Gastrocnemius medialis (tissue), 4 donors: ENCODE measurements around the gene CDK13. TPM values are rescaled to one million over a fixed set of nuclear protein-coding genes. Genes with fewer than 3 reads are reported as not detected.

Experiments
- ATAC-seq, 2 donors: fragments of 150-250 bp; one replicate each; pipeline ENCODE4 v1.9.1; 2016
- DNase-seq, 2 donors: peaks; one replicate each; pipeline ENCODE4 v3.0.0-alpha.2; 2019
- H3K27ac ChIP-seq, 4 donors: fragments of 200-600 bp; sonication (generic); 1 replicate in 1 of 4; 2 replicates in 3 of 4; pipeline ENCODE4 v1.5.1; 2016 to 2018; ENCODE audit warnings: mild to moderate bottlenecking in 2 of 4, moderate library complexity in 1 of 4
- H3K27me3 ChIP-seq, 3 donors: fragments of 200-600 bp; sonication (generic) in 2 of 3; 1 replicate in 1 of 3; 2 replicates in 2 of 3; pipeline versions ENCODE4 v1.5.1 to v1.6.0; 2016 to 2019; ENCODE audit warnings: mild to moderate bottlenecking in 1 of 3, moderate library complexity in 1 of 3
- H3K36me3 ChIP-seq, 2 donors: fragments of 200-600 bp; sonication (generic) in 1 of 2; one replicate each; pipeline ENCODE4 v1.5.1; 2017 to 2018
- H3K4me1 ChIP-seq, 2 donors: fragments of 200-600 bp; sonication (generic) in 1 of 2; one replicate each; pipeline ENCODE4 v1.5.1; 2016 to 2017; ENCODE audit warnings: mild to moderate bottlenecking in 2 of 2
- H3K4me3 ChIP-seq, 4 donors: fragments of 200-600 bp; sonication (generic) in 3 of 4; 1 replicate in 1 of 4; 2 replicates in 3 of 4; pipeline ENCODE4 v1.5.1; 2016 to 2019; ENCODE audit warnings: mild to moderate bottlenecking in 2 of 4
- H3K9me3 ChIP-seq, 3 donors: fragments of 200-600 bp; sonication (generic) in 2 of 3; 1 replicate in 1 of 3; 2 replicates in 2 of 3; pipeline ENCODE4 v1.5.1; 2016 to 2019
- CTCF ChIP-seq, 5 experiments: fragments of 450-650 bp in 3 of 5; fragments of 200-600 bp in 2 of 5; sonication (generic) in 2 of 5; IDR thresholded peaks in 4 of 5; conservative IDR thresholded peaks in 1 of 5; 1 replicate in 4 of 5; 2 replicates in 1 of 5; pipeline ENCODE4 v1.5.1; 2016 to 2019; ENCODE audit warnings: antibody characterized with exemption in 5 of 5, mild to moderate bottlenecking in 3 of 5, moderate library complexity in 3 of 5
- POLR2A ChIP-seq, 2 donors: fragments of 450-650 bp; IDR thresholded peaks; one replicate each; pipeline ENCODE4 v1.6.1; 2017; ENCODE audit warnings: antibody characterized with exemption in 2 of 2, mild to moderate bottlenecking in 2 of 2, moderate library complexity in 2 of 2
- in situ Hi-C, 4 donors: fragments of 200-750 bp; cut with MboI; loops; one replicate each; pipeline versions ENCODE4 v1.15.0 to v1.8.0; 2017; ENCODE audit warnings: low sequenced_read_pairs in 4 of 4
- intact Hi-C: fragments of 100-400 bp; cut with DNase I; formaldehyde crosslinking; loops from one replicate; pipeline ENCODE4 v1.15.1; 2023; ENCODE audit warnings: low total_unique reads
- total RNA-seq, 4 donors: library from RNA; depleted of rRNA; stranded (reverse); fragments of >200 nt; gene quantifications; one replicate each; pipeline versions ENCODE4 v1.1.0 to v1.2.3, GENCODE V29; 2016

Gene CDK13
- total RNA-seq, 4 donors from 2014 or later = 25.0 to 50.8 (median 29.4) TPM

- Histone ChIP-seq H3K27me3 (no peaks in the 10 kb centered on the region), H3K27ac (no peak overlapping the region), H3K4me3 (no peak overlapping the region), H3K36me3 (peaks cover 0 to 10% of the 10 kb centered on the region in 2 donors), H3K9me3 (no peaks in the 10 kb centered on the region), H3K4me1 (no peaks in the 10 kb centered on the region)
- ATAC-seq = no peak
- no peak for DNase-seq
- in situ Hi-C loops = no loop called here
- intact Hi-C loops = no loop called here
- no peak for TF ChIP-seq POLR2A (IDR thresholded peaks at IDR 0.05)
- TF ChIP-seq CTCF (IDR thresholded peaks at IDR 0.05 in 4 of 5, conservative IDR thresholded peaks at IDR 0.05 in 1 of 5) = no peak
Measured at GRCh38 chr7:40000734-40001315, 50.8 kb downstream of the CDK13 start.

GRCh38 chr7:40001649-40002048 is 51.6 kb downstream of the CDK13 start:
- Histone ChIP-seq H3K4me1 (no peaks in the 10 kb centered on the region), H3K27ac (no peak overlapping the region), H3K36me3 (peaks cover 0 to 10% of the 10 kb centered on the region in 2 donors), H3K27me3 (no peaks in the 10 kb centered on the region), H3K9me3 (no peaks in the 10 kb centered on the region), H3K4me3 (no peak overlapping the region)
- intact Hi-C loops = no loop called here
- TF ChIP-seq POLR2A (IDR thresholded peaks at IDR 0.05) = no peak
- no peak for TF ChIP-seq CTCF (IDR thresholded peaks at IDR 0.05 in 4 of 5, conservative IDR thresholded peaks at IDR 0.05 in 1 of 5)
- no peak for DNase-seq
- in situ Hi-C loops = no loop called here
- ATAC-seq = no peak

GRCh38 chr7:40003597-40003996 is 53.5 kb downstream of the CDK13 start:
- no peaks in the 10 kb centered on the region for H3K4me1 ChIP-seq
- H3K4me3 ChIP-seq = no peak overlapping the region
- ATAC-seq = no peak

GRCh38 chr7:40008223-40008815 is 58.3 kb downstream of the CDK13 start:
- H3K36me3 ChIP-seq = no peaks in the 10 kb centered on the region
- intact Hi-C loops = no loop called here
- no peaks in the 10 kb centered on the region for H3K4me1 ChIP-seq
- H3K27ac ChIP-seq = no peak overlapping the region
- H3K4me3 ChIP-seq = no peak overlapping the region
- in situ Hi-C loops = no loop called here
- ATAC-seq (no peak), DNase-seq (no peak)
- TF ChIP-seq POLR2A (IDR thresholded peaks at IDR 0.05) (no peak), CTCF (IDR thresholded peaks at IDR 0.05 in 4 of 5, conservative IDR thresholded peaks at IDR 0.05 in 1 of 5) (no peak)
- no peaks in the 10 kb centered on the region for H3K9me3 ChIP-seq
- H3K27me3 ChIP-seq = no peaks in the 10 kb centered on the region

More at GRCh38 chr7:40003597-40003996, 53.5 kb downstream of the CDK13 start:
- Histone ChIP-seq H3K27ac (no peak overlapping the region), H3K36me3 (peaks cover 0 to 10% of the 10 kb centered on the region in 2 donors), H3K9me3 (no peaks in the 10 kb centered on the region), H3K27me3 (no peaks in the 10 kb centered on the region)
- TF ChIP-seq POLR2A (IDR thresholded peaks at IDR 0.05) (no peak), CTCF (IDR thresholded peaks at IDR 0.05 in 4 of 5, conservative IDR thresholded peaks at IDR 0.05 in 1 of 5) (no peak)
- in situ Hi-C loops = no loop called here
- DNase-seq = no peak
- intact Hi-C loops = no loop called here
